NCI-H524 (cell line): ENCODE results near the gene ATP2B2.

Experiments used
- DNase-seq, 2 experiments: peaks; one replicate each; lab custom pipeline; 2025; lab: John Stamatoyannopoulos, UW

ATP2B2 gene

DNA sequence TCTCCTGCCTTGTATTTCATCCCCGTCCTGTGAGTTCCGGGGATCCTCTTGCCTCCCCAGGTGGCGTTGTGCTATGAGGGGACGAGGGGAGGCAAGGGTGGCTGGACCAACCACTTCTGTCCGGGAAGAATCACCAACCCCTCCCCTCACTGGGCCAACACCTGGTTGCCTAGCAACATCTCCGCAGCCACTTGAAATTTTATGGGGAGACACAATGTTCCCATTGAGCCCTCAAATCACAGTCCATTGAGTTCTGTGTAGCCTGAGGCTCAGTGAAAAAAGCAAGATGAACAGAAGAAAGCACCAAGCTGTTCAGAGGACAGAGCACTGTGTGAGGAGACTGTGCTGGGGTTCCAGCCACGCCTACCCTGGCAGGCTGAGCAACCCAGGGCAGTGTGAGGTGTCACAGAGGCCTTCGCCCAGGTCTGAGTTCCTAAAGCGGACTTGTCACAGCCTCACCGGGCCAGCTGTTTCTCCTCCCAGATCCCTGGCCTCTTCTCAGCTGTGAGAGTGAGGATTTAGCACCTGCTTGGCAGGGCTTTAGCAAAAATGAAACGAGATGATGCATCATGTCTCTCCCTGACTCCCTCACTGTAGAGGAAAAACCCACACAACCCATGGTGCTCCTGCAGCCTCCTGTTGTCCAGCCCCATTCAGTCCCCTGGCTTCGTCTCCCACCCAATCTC lies 76.8 kb downstream of the ATP2B2 start:
- peak in 1 of 2 experiments; percentile 34 for DNase-seq

DNA sequence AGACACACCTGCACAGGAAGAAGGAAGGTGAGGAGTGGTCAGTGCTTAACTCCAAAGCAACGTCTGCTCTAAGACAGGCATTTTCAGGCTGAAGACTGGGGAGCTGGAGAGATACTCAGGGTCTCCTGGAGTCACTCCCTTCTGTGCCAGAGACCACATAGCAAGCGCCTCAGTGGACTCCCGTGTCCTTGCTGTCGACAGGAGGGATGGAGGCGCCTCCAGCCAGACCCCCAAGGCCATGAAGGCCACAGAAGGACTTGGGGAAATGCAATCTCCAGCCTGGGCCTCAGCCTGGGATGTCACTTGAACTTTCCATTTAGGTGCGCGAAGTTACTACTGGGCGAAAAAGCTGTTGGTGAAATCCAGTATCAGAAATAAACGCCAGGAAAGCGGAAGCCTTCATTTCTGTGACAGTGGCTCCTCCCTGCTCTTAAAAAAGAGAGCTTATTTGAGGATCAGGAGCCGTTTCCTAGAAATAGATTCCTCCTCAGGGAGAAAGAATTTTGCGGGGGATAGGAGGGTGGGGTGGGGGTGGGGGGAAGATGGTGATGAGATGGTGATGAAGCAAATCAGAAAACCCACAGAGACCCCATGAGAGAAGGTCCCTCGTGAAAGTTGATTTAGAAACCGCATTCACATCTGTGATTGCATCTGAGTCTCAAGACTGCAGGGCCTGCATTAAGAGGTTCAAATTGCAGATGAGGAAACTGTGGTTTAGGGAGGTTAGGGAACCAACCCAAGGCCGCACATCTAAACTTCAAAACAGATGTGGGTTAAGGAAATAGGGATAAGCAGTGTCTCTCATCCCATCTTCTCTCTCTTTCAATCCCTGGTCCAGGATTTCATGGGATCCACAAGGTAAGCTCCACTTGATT lies 78.8 kb downstream of the ATP2B2 start:
- DNase-seq = no peak

DNA sequence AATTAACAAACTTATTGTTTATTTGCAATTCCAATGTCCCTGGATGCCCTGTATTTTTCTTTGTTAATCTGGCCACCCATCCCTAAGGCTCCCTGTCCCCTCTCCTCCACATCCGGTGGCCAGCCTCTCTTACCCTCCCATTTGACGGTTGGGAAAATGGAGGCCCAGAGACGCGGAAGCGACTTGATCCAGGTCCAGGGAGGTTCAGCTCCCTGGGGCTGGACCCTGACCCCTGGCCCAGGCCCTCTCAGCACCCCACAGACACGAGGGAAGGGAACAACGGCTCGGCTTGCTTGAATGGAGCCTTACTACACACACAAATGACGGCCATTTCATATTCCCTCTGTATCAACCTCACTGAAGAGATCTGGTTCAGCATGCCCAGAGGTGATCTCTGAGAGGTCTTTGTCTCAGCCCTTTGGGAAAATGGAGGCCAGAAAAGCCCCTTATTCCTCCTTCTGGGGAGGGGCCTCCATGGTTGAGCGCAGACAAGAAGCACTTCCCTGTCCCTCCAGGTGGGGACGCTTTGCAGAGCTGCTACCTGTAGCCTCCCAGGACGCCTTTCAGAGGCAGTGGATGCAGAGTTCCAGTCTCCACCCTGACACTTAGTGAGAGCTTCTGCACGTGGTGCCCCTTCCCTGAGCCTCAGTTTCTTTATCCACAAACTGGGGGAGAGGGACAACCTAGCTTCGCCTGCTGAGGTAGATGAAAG lies 82.1 kb downstream of the ATP2B2 start:
- DNase-seq = peak in 1 of 2 experiments; percentile 40

- DNase-seq = peak; percentile 90 to 97
These were observed 83.4 kb downstream of the ATP2B2 start for GRCh38 chr3:10421996-10422395.

DNA sequence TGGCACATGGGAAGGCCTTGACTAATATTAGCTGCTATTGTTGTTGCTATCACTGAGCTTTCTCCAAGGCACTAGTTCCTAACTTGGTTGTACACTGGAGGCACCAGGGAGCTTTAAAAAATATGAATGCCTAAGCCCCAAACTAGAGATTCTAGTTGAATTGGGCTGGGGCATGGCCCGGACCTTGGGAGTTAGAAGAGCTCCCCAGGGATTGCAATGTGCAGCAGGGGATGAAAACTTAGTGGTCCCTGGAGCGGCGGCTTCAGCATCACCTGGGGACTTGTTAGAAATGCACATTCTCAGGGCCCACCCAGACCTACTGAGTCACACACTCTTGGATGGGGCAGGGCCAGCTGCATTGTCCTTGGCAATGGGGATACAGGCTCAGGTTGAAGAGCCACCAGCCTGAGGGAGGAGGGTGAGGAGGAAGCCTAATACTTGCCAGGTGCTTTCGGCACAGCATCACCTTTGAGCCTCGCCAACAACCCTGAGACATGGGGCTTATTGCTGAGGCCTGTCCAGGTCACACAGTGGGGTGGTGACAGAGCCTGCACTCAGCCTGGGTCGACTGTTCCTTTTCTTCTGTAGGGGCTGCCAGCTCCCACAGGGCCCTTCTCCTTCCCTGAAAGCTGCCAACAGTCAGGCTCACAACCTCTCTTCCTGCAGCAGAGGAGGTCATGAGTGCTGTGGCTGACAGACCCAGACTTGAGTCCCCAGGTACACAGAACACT lies 84.5 kb downstream of the ATP2B2 start:
- DNase-seq = peak in 1 of 2 experiments; percentile 7

GRCh38 chr3:10419637-10420232 lies 85.7 kb downstream of the ATP2B2 start:
- no peak for DNase-seq

GRCh38 chr3:10417847-10418246 lies 87.5 kb downstream of the ATP2B2 start:
- DNase-seq = peak; percentile 8 to 48

GRCh38 chr3:10416730-10417300 lies 88.6 kb downstream of the ATP2B2 start:
- DNase-seq = peak; percentile 68 to 81

GRCh38 chr3:10413041-10413440 lies 92.3 kb downstream of the ATP2B2 start:
- no peak for DNase-seq

DNA sequence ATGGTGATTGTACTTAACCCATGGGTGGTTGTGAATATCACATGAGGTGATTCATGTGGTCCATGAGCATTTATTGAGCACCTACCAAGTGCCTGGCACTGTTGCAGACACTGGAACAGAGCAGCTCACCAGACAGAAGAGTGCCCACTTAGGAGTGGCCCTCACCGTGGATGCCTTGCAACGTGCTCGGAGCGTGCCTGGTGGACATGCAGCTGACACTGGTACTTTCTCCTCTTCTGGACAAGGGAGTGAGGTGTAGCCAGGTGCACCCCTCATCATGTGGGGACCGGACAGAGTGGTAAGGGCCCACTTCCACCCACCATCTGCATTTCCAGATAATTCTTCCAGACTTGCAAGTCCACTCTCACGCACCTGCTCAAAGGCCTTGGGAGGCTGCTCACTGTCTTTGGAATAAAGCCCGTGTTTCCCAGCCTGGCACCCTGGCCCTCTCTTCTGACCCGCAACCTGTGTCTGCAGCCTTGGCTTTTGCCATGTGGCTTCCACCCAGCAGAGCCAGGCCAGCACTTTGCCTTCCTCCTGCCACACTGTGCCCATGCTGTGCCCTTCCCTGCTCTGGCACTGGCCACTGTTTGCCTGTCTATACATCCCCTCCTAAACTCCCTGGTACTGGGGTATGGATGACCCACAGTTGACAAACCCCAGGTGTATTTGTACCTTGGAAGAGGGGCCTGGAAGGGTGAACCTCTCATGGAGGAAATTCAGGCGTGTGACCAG lies 93.6 kb downstream of the ATP2B2 start:
- DNase-seq = no peak

DNA sequence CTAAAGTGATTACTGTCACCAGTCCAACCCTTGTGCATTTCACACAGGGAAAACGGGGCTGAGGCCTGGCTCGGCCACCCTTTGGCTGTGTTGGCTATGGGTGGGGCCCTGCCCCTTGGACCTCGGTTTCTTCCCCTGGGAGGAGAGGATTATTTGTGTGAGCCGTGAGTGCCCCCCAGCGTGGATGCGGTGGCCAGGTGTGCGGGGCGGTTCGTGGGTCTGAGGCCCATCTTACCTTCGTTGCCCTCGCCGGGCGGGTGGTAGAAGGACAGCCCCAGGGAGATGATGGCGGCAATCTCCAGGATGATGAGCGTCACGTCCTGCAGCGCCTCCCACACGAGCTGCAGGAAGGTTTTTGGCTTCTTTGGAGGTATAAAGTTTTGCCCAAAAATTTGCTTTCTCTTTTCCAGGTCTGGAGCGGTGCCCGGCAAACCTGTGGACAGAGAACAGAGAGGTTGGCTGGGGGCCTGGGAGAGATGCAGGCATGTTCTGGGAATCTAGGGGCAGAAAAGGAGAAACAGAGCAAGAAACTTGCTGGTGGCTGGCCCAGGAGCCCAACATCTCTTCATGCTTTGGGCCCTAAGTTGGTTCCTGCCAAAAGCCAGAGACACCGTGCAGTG lies 94.9 kb downstream of the ATP2B2 start:
- DNase-seq = no peak

- no peak for DNase-seq
These were observed 96.7 kb downstream of the ATP2B2 start for GRCh38 chr3:10408680-10409079.

DNA sequence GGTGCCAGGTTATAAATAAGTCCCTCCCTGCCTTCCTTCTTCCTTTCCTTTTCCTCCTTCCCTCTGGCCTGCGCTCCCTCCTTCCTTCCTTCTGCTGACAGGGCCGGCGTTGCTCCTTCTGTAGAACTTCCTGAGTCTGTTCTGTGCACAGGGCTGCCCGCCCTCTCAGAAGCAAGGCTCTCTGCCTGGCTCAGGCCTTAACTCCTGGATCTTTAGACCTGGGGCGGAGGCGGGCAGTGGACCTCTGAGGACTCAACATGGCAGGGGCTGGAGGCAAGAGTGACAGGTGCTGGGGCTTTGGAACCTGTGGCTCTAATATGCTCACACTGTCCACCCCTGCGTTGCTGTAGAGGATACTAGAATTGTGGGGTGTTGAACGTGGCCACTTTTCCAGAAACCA lies 98.0 kb downstream of the ATP2B2 start:
- no peak for DNase-seq

- DNase-seq = no peak
These were observed 99.0 kb downstream of the ATP2B2 start for GRCh38 chr3:10406414-10406813.

DNA sequence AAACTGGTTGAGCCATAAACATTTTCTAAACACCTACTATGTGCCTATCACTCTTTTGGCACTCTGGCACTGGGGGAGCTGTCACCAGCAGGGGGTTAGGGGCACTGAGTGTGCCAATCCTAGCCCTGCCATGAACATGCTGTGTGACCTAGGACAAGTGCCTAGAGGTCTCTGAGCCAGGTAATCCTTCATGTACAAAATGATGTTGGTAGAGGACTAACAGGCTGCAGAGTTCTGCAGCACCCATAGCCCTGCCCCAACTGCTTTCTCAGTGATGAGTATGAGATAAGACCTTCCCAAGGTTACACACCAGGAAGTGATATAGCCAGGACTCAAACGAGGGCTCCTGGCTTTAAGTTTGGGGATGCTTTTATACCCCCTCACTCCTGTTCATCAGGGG lies 99.6 kb downstream of the ATP2B2 start:
- no peak for DNase-seq

- DNase-seq = no peak
These were observed 100.5 kb downstream of the ATP2B2 start for GRCh38 chr3:10404876-10405275.

- no peak for DNase-seq
These were observed 101.0 kb downstream of the ATP2B2 start for GRCh38 chr3:10404377-10404776.

DNA sequence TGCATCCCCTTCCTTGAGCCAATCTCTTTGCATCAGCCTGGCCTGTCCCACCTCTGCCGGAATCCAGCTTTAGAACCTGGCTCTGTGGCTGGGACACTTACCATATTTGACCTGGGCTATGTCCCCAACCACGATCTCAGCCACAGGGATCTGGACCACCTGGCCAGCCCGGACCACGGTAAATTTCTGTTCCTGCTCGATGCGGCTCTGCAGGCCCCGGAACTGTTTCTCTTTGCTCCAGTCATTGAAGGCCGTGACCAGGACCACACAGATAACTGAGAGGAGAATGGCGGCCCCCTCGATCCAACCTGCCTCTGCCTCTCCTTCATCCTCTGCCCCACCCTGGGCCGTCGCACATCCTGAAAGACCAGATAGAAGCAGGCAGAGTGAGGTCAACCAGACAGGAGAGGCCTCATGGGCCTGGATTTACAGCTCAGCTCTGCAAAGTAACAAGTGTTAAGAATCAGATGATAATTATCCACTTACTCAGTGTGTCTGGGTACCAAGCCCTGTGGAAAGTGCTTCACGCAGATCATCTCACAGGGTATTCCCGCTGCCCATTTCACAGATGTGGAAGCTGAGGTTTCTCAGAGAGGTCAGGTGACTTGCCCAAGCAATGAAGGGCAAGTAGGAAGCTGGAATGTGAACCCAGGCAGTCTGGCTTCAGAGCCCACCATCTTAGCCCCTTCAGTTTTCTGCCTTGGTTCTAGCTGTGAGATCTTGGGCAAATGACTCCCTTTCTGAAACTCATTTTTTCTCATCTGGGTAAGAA lies 103.2 kb downstream of the ATP2B2 start:
- DNase-seq = no peak
